Transverse colon (tissue), 4 donors: ENCODE measurements around the gene ZNF205.

Source experiments
- EP300 ChIP-seq: sonication (generic); formaldehyde crosslinking; IDR thresholded peaks from one replicate; pipeline ENCODE4 v1.6.1; 2017; ENCODE audit warnings: antibody characterized with exemption, low read depth
- POLR2A ChIP-seq: fragments of 450-650 bp; IDR thresholded peaks from one replicate; pipeline ENCODE4 v1.6.1; 2016; ENCODE audit warnings: antibody characterized with exemption, mild to moderate bottlenecking, moderate library complexity
- POLR2AphosphoS5 ChIP-seq, 3 donors: sonication (generic); formaldehyde crosslinking; IDR thresholded peaks; one replicate each; pipeline ENCODE4 v1.6.1; 2016; ENCODE audit warnings: antibody characterized with exemption in 3 of 3
- TF ChIP-seq, protein P1 (sequence below), 5 experiments: fragments of 200-600 bp in 3 of 5; fragments of 450-650 bp in 2 of 5; sonication (generic) in 3 of 5; IDR thresholded peaks; 1 replicate in 2 of 5; 2 replicates in 3 of 5; pipeline ENCODE4 v1.5.1; 2016 to 2017; ENCODE audit warnings: antibody characterized with exemption in 5 of 5, inconsistent platforms in 3 of 5, mild to moderate bottlenecking in 2 of 5, moderate library complexity in 1 of 5

DNA sequence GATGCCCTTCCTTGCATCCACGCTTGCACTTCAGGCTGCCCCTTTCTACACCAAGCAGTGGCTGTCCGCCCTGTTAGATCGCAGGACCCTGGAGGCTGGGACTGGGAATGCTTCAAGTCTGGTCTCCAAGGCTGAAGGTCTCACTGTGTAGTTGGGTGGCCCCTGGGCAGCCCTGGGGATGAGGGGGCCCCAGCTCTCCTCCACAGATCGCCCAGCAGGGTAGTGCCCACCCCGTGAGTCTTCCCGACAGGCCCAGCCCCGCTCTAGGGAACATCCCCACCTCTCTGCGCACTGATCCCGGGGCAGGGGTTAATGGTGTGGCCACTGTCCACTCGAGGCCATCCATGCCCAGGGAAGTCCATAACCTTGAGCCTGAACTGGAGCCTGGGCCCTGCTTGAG lies 32.8 kb downstream of the ZNF205 start:
- TF ChIP-seq, protein P1, sequence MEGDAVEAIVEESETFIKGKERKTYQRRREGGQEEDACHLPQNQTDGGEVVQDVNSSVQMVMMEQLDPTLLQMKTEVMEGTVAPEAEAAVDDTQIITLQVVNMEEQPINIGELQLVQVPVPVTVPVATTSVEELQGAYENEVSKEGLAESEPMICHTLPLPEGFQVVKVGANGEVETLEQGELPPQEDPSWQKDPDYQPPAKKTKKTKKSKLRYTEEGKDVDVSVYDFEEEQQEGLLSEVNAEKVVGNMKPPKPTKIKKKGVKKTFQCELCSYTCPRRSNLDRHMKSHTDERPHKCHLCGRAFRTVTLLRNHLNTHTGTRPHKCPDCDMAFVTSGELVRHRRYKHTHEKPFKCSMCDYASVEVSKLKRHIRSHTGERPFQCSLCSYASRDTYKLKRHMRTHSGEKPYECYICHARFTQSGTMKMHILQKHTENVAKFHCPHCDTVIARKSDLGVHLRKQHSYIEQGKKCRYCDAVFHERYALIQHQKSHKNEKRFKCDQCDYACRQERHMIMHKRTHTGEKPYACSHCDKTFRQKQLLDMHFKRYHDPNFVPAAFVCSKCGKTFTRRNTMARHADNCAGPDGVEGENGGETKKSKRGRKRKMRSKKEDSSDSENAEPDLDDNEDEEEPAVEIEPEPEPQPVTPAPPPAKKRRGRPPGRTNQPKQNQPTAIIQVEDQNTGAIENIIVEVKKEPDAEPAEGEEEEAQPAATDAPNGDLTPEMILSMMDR (IDR thresholded peaks at IDR 0.05) = no peak
- TF ChIP-seq EP300 (no peak), POLR2A (no peak), POLR2AphosphoS5 (IDR thresholded peaks at IDR 0.05) (no peak)
